Measurements from ENCODE around the gene EHD4. TPM values are rescaled to one million over a fixed set of nuclear protein-coding genes. Genes with fewer than 3 reads are reported as not detected.

EHD4 gene
- total and polyA plus RNA-seq, 2 donors (not counting 3 experiments of a cell fraction or from before 2014, with no cell fraction given): 96.7 to 128 TPM

- no peak overlapping the region for H3K9ac ChIP-seq (replicated peaks; ENCODE audit: extremely low read depth, insufficient read depth, low read length)
- no peak for FAIRE-seq
- no peak overlapping the region for H3K4me2 ChIP-seq (ENCODE audit: insufficient read depth, low read length)
- no peak overlapping the region for H2AFZ ChIP-seq (ENCODE audit: low read depth, low read length)
- TF ChIP-seq POLR2AphosphoS5 (IDR thresholded peaks at IDR 0.05; ENCODE audit: insufficient read depth, low read depth, low read length): no peak
- TF ChIP-seq GATA2 (IDR thresholded peaks at IDR 0.05; ENCODE audit: insufficient read depth, insufficient read length, low read depth, low read length): no peak
- TF ChIP-seq CTCF (IDR thresholded peaks at IDR 0.05; ENCODE audit: extremely low read depth in 1 of 2, insufficient read depth in 1 of 2, low read depth in 1 of 2, low read length in 2 of 2): no peak
- no peak for TF ChIP-seq FOS (IDR thresholded peaks at IDR 0.05; ENCODE audit: borderline replicate concordance, insufficient read depth, low read length)
- no peak for TF ChIP-seq EZH2 (IDR thresholded peaks at IDR 0.05; ENCODE audit: borderline replicate concordance, low read depth, low read length, severe bottlenecking)
- TF ChIP-seq MYC (IDR thresholded peaks at IDR 0.05; ENCODE audit: low read depth, low read length): no peak
- TF ChIP-seq POLR2A (IDR thresholded peaks at IDR 0.05; ENCODE audit: low read depth, low read length): no peak
- TF ChIP-seq MAX (IDR thresholded peaks at IDR 0.05; ENCODE audit: insufficient read depth, insufficient read length): no peak
- no peak for TF ChIP-seq JUN (IDR thresholded peaks at IDR 0.05; ENCODE audit: borderline replicate concordance, insufficient read depth, insufficient read length, low read depth)
- no peaks in the 10 kb centered on the region for H3K9me3 ChIP-seq (replicated peaks; ENCODE audit: control insufficient read depth, insufficient read depth, low read length)
- no peak overlapping the region for H3K4me3 ChIP-seq (replicated peaks in 1 of 3; ENCODE audit: insufficient read depth in 1 of 3, low read depth in 1 of 3, low read length in 3 of 3)
- dilution Hi-C loops (cut with MboI; ENCODE audit: extremely low pct_ligation_motif_present, low sequenced_read_pairs) (no loop called here), intact Hi-C loops (cut with micrococcal nuclease) (no loop called here)
- H3K4me1 ChIP-seq (ENCODE audit: control insufficient read depth, extremely low read depth, insufficient read depth, low read length): no peaks in the 10 kb centered on the region
- no peak overlapping the region for H3K27ac ChIP-seq (ENCODE audit: insufficient read depth, low read depth, low read length)
- no peaks in the 10 kb centered on the region for H3K79me2 ChIP-seq (ENCODE audit: control insufficient read depth, insufficient read depth, low read length)
- peaks cover 0 to 41% of the 10 kb centered on the region in 2 experiments for H3K36me3 ChIP-seq (ENCODE audit: control insufficient read depth in 2 of 2, extremely low read depth in 1 of 2, insufficient read depth in 2 of 2, low read length in 2 of 2)
- H3K27me3 ChIP-seq (ENCODE audit: control insufficient read depth in 2 of 2, insufficient read depth in 2 of 2, low read length in 2 of 2): no peaks in the 10 kb centered on the region
- no peak for DNase-seq (ENCODE audit: low read depth, low spot score)
- POLR2A ChIA-PET: no interaction called here
- CTCF ChIA-PET: interaction anchor here (0.8 kb wide), 1 partner anchor 27 kb away, joined by 6 read pairs; no protein-coding TSS in a partner anchor
- BruUV-seq (replicated peaks): no TSS peak
- no peaks in the 10 kb centered on the region for H4K20me1 ChIP-seq (replicated peaks; ENCODE audit: control insufficient read depth, extremely low read depth, insufficient read depth, low read length)
- H3K9me1 ChIP-seq (replicated peaks; ENCODE audit: control insufficient read depth, extremely low read depth, insufficient read depth, low read length): no peaks in the 10 kb centered on the region
Observed at GRCh38 chr15:41877631-41878354, 94.6 kb downstream of the EHD4 start.
